ENCODE measurements around the gene ARHGEF25. TPM values are rescaled to one million over a fixed set of nuclear protein-coding genes. Genes with fewer than 3 reads are reported as not detected.

The ARHGEF25 gene
- total RNA-seq, 2 experiments from 2014 or later: 0.37 TPM

GRCh38 chr12:57624441-57625220 lies 13.4 kb downstream of the ARHGEF25 start:
- DNase-seq (no peak), ATAC-seq (no peak)
- POLR2A ChIA-PET: no interaction called here
- CTCF ChIA-PET: interaction anchor here (1.7 to 4.3 kb wide), 2 partner anchors 41 to 166 kb away, joined by 4 to 22 read pairs; no protein-coding TSS in a partner anchor
- Mint-ChIP-seq H3K36me3 (ENCODE audit: low read depth) (no peaks in the 10 kb centered on the region), H3K27me3 (ENCODE audit: low read depth) (peaks cover 93% of the 10 kb centered on the region), H3K4me3 (no peak overlapping the region), H3K27ac (no peak overlapping the region), H3K4me1 (ENCODE audit: low read depth) (peaks cover 30% of the 10 kb centered on the region), H3K9me3 (ENCODE audit: insufficient read depth) (no peaks in the 10 kb centered on the region)

- ChIA-PET POLR2A (no interaction called here), CTCF (interaction anchor here (1.7 to 4.3 kb wide), 2 partner anchors 42 to 167 kb away, joined by 4 to 22 read pairs; no protein-coding TSS in a partner anchor)
- Mint-ChIP-seq H3K27ac (no peak overlapping the region), H3K27me3 (ENCODE audit: low read depth) (peaks cover 91% of the 10 kb centered on the region), H3K4me1 (ENCODE audit: low read depth) (peaks cover 23% of the 10 kb centered on the region), H3K4me3 (no peak overlapping the region), H3K36me3 (ENCODE audit: low read depth) (no peaks in the 10 kb centered on the region), H3K9me3 (ENCODE audit: insufficient read depth) (no peaks in the 10 kb centered on the region)
- ATAC-seq (no peak), DNase-seq (no peak)
These were observed 14.2 kb downstream of the ARHGEF25 start for GRCh38 chr12:57625261-57626032.

GRCh38 chr12:57626111-57626920 lies 15.1 kb downstream of the ARHGEF25 start:
- H3K36me3 Mint-ChIP-seq (ENCODE audit: low read depth): no peaks in the 10 kb centered on the region

GRCh38 chr12:57626921-57627445 lies 15.7 kb downstream of the ARHGEF25 start:
- CTCF ChIA-PET: interaction anchor here (0.8 to 4.3 kb wide), 12 partner anchors 10 to 168 kb away, joined by 3 to 22 read pairs (median 4); partner anchors contain the start of genes ARHGEF25 and TSPAN31
- H3K4me1 Mint-ChIP-seq (ENCODE audit: low read depth): peaks cover 12% of the 10 kb centered on the region
- no peaks in the 10 kb centered on the region for H3K36me3 Mint-ChIP-seq (ENCODE audit: low read depth)
- no peaks in the 10 kb centered on the region for H3K9me3 Mint-ChIP-seq (ENCODE audit: insufficient read depth)
- H3K27ac Mint-ChIP-seq: no peak overlapping the region
- ATAC-seq (no peak), DNase-seq (no peak)
- peaks cover 89% of the 10 kb centered on the region for H3K27me3 Mint-ChIP-seq (ENCODE audit: low read depth)
- POLR2A ChIA-PET: no interaction called here
- no peak overlapping the region for H3K4me3 Mint-ChIP-seq

More at GRCh38 chr12:57626111-57626920, 15.1 kb downstream of the ARHGEF25 start:
- Mint-ChIP-seq H3K4me1 (ENCODE audit: low read depth) (peaks cover 15% of the 10 kb centered on the region), H3K9me3 (ENCODE audit: insufficient read depth) (no peaks in the 10 kb centered on the region), H3K4me3 (no peak overlapping the region), H3K27ac (no peak overlapping the region), H3K27me3 (ENCODE audit: low read depth) (peaks cover 91% of the 10 kb centered on the region)
- ChIA-PET POLR2A (no interaction called here), CTCF (interaction anchor here (4.3 kb wide), 1 partner anchor 43 kb away, joined by 22 read pairs; no protein-coding TSS in a partner anchor)
- DNase-seq (no peak), ATAC-seq (no peak)

DNA sequence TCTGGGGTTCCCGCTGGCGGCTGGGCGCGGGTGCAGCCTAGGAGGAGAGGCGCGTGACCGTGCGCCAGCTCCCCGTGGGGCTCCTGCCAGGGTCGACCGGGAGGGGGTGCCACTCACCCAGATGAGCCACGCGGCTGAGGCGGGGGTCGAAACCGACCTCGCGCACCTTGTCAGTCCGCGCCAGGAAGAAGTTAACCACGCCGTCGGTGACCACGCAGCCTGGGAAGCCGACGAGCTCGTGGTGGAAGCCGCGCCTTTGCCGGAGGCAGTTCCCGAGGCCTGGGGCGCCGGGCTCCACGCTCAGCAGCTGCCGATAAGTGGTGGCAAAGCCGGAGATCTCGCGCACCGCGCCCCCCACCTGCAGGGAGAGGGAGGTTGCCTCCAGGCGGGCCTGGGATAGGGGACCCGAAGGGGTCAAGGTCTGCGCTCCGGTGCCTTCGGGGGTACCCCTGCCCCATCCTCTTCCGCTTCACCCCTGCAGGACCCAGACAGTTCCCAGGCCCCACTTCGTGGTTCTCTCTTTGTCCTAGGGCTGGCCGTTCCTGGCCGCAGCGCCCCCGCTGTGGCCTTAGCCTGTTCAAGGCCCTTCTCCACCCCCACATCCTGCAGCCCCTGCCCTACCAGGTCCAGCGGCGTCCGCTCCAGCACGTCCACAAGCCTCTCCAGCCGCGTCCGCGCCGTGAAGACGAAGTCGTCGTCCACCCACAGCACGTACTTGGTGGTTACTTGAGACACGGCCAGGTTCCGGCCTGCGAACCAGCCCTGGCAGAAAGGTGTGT lies 16.5 kb downstream of the ARHGEF25 start:
- Mint-ChIP-seq H3K27me3 (ENCODE audit: low read depth) (peaks cover 86% of the 10 kb centered on the region), H3K9me3 (ENCODE audit: insufficient read depth) (no peaks in the 10 kb centered on the region), H3K27ac (no peak overlapping the region), H3K36me3 (ENCODE audit: low read depth) (no peaks in the 10 kb centered on the region), H3K4me1 (ENCODE audit: low read depth) (peaks cover 12% of the 10 kb centered on the region), H3K4me3 (no peak overlapping the region)
- ChIA-PET POLR2A (interaction anchor here (0.7 kb wide), 1 partner anchor 14 kb away, joined by 4 read pairs; no protein-coding TSS in a partner anchor), CTCF (interaction anchor here (0.7 to 4.3 kb wide), 16 partner anchors 8 to 169 kb away, joined by 3 to 22 read pairs (median 4); partner anchors contain the start of genes ARHGEF25, GLI1 and TSPAN31)
- peak; percentile 56 for ATAC-seq
- DNase-seq: peak; percentile 45

- DNase-seq: peak; percentile 9
- no peak overlapping the region for H3K27ac Mint-ChIP-seq
- H3K27me3 Mint-ChIP-seq (ENCODE audit: low read depth): peaks cover 83% of the 10 kb centered on the region
- H3K36me3 Mint-ChIP-seq (ENCODE audit: low read depth): no peaks in the 10 kb centered on the region
- H3K4me3 Mint-ChIP-seq: no peak overlapping the region
- H3K9me3 Mint-ChIP-seq (ENCODE audit: insufficient read depth): no peaks in the 10 kb centered on the region
- peaks cover 17% of the 10 kb centered on the region for H3K4me1 Mint-ChIP-seq (ENCODE audit: low read depth)
- POLR2A ChIA-PET: interaction anchor here (0.7 kb wide), 1 partner anchor 13 kb away, joined by 4 read pairs; no protein-coding TSS in a partner anchor
- ATAC-seq: no peak
- CTCF ChIA-PET: interaction anchor here (0.7 to 1.9 kb wide), 8 partner anchors 9 to 170 kb away, joined by 3 to 9 read pairs (median 4); partner anchors contain the start of genes ARHGEF25 and GLI1
These were observed 17.3 kb downstream of the ARHGEF25 start for GRCh38 chr12:57628280-57629191.

DNA sequence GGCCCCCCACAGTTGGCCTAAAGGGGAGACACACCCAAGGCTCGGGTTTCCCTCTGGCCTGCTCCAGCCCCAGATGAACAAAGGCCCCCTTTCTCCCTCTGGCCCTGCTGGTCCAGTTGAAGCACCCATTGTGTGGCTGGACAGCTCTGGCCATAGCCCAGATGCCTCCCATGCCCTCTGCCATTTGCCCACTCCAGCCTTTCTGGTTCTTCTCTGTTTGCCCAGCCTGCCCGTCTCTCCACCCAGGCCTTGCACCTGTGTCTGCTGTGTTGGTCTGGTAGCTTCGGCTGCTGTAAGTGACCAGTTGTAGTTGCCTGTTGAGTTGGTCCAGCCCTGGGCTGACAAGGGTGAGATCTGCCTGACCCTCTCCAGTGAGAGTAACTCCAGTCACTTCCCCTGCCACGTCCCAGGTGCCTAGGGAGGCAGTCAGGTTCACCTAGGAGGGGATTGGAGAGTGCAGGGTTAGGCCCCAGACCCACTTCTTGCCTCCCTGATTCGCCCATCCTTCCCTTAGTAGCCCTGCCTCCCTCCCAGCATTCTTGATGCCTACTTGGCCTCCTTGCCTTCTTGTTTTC lies 18.7 kb downstream of the ARHGEF25 start:
- Mint-ChIP-seq H3K27ac (no peak overlapping the region), H3K4me1 (ENCODE audit: low read depth) (peaks cover 18% of the 10 kb centered on the region), H3K9me3 (ENCODE audit: insufficient read depth) (no peaks in the 10 kb centered on the region), H3K4me3 (no peak overlapping the region), H3K27me3 (ENCODE audit: low read depth) (peaks cover 79% of the 10 kb centered on the region), H3K36me3 (ENCODE audit: low read depth) (no peaks in the 10 kb centered on the region)
- no peak for ATAC-seq
- CTCF ChIA-PET: interaction anchor here (1.0 to 1.9 kb wide), 6 partner anchors 8 to 171 kb away, joined by 3 to 7 read pairs (median 6); partner anchors contain the start of genes GLI1 and OS9
- POLR2A ChIA-PET: no interaction called here
- DNase-seq: peak; percentile 19

- Mint-ChIP-seq H3K4me1 (ENCODE audit: low read depth) (peaks cover 18% of the 10 kb centered on the region), H3K4me3 (no peak overlapping the region), H3K27me3 (ENCODE audit: low read depth) (peaks cover 73% of the 10 kb centered on the region), H3K36me3 (ENCODE audit: low read depth) (no peaks in the 10 kb centered on the region), H3K9me3 (ENCODE audit: insufficient read depth) (no peaks in the 10 kb centered on the region), H3K27ac (no peak overlapping the region)
- ChIA-PET POLR2A (no interaction called here), CTCF (interaction anchor here (1.0 to 1.5 kb wide), 4 partner anchors 9 to 110 kb away, joined by 3 to 7 read pairs (median 4); partner anchors contain the start of gene OS9)
- DNase-seq: no peak
- ATAC-seq: no peak
These were observed 19.7 kb downstream of the ARHGEF25 start for GRCh38 chr12:57630891-57631433.

- peaks cover 67% of the 10 kb centered on the region for H3K27me3 Mint-ChIP-seq (ENCODE audit: low read depth)
- CTCF ChIA-PET: interaction anchor here (1.0 to 1.5 kb wide), 2 partner anchors 11 to 173 kb away, joined by 3 to 7 read pairs; no protein-coding TSS in a partner anchor
- DNase-seq: no peak
- no peak for ATAC-seq
- H3K9me3 Mint-ChIP-seq (ENCODE audit: insufficient read depth): no peaks in the 10 kb centered on the region
- no peak overlapping the region for H3K27ac Mint-ChIP-seq
- H3K4me1 Mint-ChIP-seq (ENCODE audit: low read depth): peaks cover 18% of the 10 kb centered on the region
- no peaks in the 10 kb centered on the region for H3K36me3 Mint-ChIP-seq (ENCODE audit: low read depth)
- POLR2A ChIA-PET: no interaction called here
- H3K4me3 Mint-ChIP-seq: peak overlapping the region; percentile 36
These were observed 20.4 kb downstream of the ARHGEF25 start for GRCh38 chr12:57631566-57632072.
